ENCODE results near the gene RPAP3. TPM values are rescaled to one million over a fixed set of nuclear protein-coding genes. Genes with fewer than 3 reads are reported as not detected.

Gene RPAP3
- total and polyA plus RNA-seq, 2 of the 4 experiments (the other 2 are of a cell fraction) = 10.6 to 13.4 TPM

GRCh38 chr12:47612953-47613352, 92.9 kb downstream of the RPAP3 start:
- Histone ChIP-seq H4K8ac (ENCODE audit: low read depth in 2 of 2, low read length in 2 of 2) (no peak overlapping the region), H3K56ac (ENCODE audit: extremely low read depth, insufficient read depth, low read length) (no peak overlapping the region)
- in situ Hi-C loops (cut with MboI; ENCODE audit: low sequenced_read_pairs) = no loop called here

More at GRCh38 chr12:47612953-47613352, 92.9 kb downstream of the RPAP3 start:
- Histone ChIP-seq H3K27me3 (ENCODE audit: control insufficient read depth, insufficient read depth, low read length) (no peaks in the 10 kb centered on the region), H4K91ac (ENCODE audit: insufficient read depth, low read depth, low read length) (no peak overlapping the region), H3K23ac (ENCODE audit: low read depth, low read length) (no peak overlapping the region), H3K27ac (ENCODE audit: insufficient read depth, low read length) (no peak overlapping the region), H2BK120ac (ENCODE audit: low read depth, low read length) (no peak overlapping the region), H4K20me1 (ENCODE audit: insufficient read depth, low read length) (no peaks in the 10 kb centered on the region), H2BK5ac (ENCODE audit: low read depth, low read length, poor library complexity, severe bottlenecking) (no peak overlapping the region), H2AFZ (replicated peaks; ENCODE audit: low read length, poor library complexity) (no peak overlapping the region), H2BK15ac (ENCODE audit: low read depth, low read length) (no peak overlapping the region), H3K14ac (replicated peaks; ENCODE audit: low read depth, low read length) (no peak overlapping the region), H4K5ac (ENCODE audit: low read depth, low read length) (no peak overlapping the region), H3K9me3 (ENCODE audit: control insufficient read depth, insufficient read depth, low read length) (peaks cover 8% of the 10 kb centered on the region), H3K18ac (ENCODE audit: low read depth, low read length) (no peak overlapping the region), H3K79me1 (ENCODE audit: low read depth in 1 of 2, low read length in 2 of 2) (no peaks in the 10 kb centered on the region), H2AK5ac (ENCODE audit: low read depth, low read length) (no peak overlapping the region), H2BK20ac (ENCODE audit: low read depth, low read length) (no peak overlapping the region), H3K4me2 (ENCODE audit: low read depth, low read length) (no peak overlapping the region), H3K36me3 (ENCODE audit: control insufficient read depth, insufficient read depth, low read length) (no peaks in the 10 kb centered on the region), H3K4me1 (ENCODE audit: control insufficient read depth, insufficient read depth, low read length) (no peaks in the 10 kb centered on the region), H2AK9ac (replicated peaks; ENCODE audit: low read depth, low read length, poor library complexity) (no peak overlapping the region), H3K9ac (ENCODE audit: low read depth, low read length) (no peak overlapping the region), H3K9me1 (ENCODE audit: insufficient read depth, low read length) (no peaks in the 10 kb centered on the region), H3K4me3 (ENCODE audit: insufficient read depth, low read depth, low read length) (no peak overlapping the region), H3K4ac (ENCODE audit: low read depth, low read length) (no peak overlapping the region)
- POLR2A ChIA-PET (ENCODE audit: unreplicated experiment) = no interaction called here
- CTCF ChIA-PET = no interaction called here
- no peak for ATAC-seq (ENCODE audit: low read depth)
- intact Hi-C loops (cut with micrococcal nuclease) = no loop called here
- dilution Hi-C loops (cut with HindIII; ENCODE audit: low sequenced_read_pairs, unreplicated experiment) = no loop called here
- TF ChIP-seq ELK1 (IDR thresholded peaks at IDR 0.05; ENCODE audit: borderline replicate concordance, low read depth, low read length) (no peak), CEBPB (IDR thresholded peaks at IDR 0.05; ENCODE audit: low read depth, low read length) (no peak), MAFK (IDR thresholded peaks at IDR 0.05; ENCODE audit: low read depth, low read length) (no peak), FOS (IDR thresholded peaks at IDR 0.05; ENCODE audit: low read depth, low read length) (no peak), POLR2A (IDR thresholded peaks at IDR 0.05; ENCODE audit: low read depth, low read length) (no peak), NFE2L2 (IDR thresholded peaks at IDR 0.05; ENCODE audit: low read depth, low read length) (no peak), RCOR1 (IDR thresholded peaks at IDR 0.05; ENCODE audit: insufficient replicate concordance, low read length) (no peak), MXI1 (IDR thresholded peaks at IDR 0.05; ENCODE audit: borderline replicate concordance, low read depth, low read length) (no peak)
- no peak for DNase-seq
- no TSS peak for BruUV-seq (replicated peaks)
- WGBS, 2 experiments (ENCODE audit: extremely low coverage in 2 of 2, insufficient read length in 1 of 2) = no CpG with 5 or more reads among the region's 1 CpG
